Activated T-cell treated with anti-CD3 and anti-CD28 coated beads for 24 hours (primary cell): ENCODE results near the gene CCDC8.
"Not testable (repeated sequence)": the region's sequence is repeated elsewhere in the genome, so short reads cannot be mapped to it uniquely, and the experiment has no call there.

ENCODE experiments used
- DNase-seq: peaks from one replicate; pipeline ENCODE4 v3.0.0-alpha.2; 2020; ENCODE audit warnings: low read depth

Gene CCDC8

GRCh38 chr19:46404753-46405468 is 8.5 kb downstream of the CCDC8 start:
- DNase-seq, result no peak

- DNase-seq, result no peak
Observed at GRCh38 chr19:46404055-46404752, 9.2 kb downstream of the CCDC8 start.

GRCh38 chr19:46402725-46403124 is 10.6 kb downstream of the CCDC8 start:
- no peak for DNase-seq

- not testable (repeated sequence) for DNase-seq
Observed at GRCh38 chr19:46397801-46398479, 15.4 kb downstream of the CCDC8 start.

- DNase-seq, result no peak
Observed at GRCh38 chr19:46394402-46394797, 19.0 kb downstream of the CCDC8 start.

GRCh38 chr19:46393456-46394401 is 19.6 kb downstream of the CCDC8 start:
- no peak for DNase-seq

GRCh38 chr19:46392837-46393236 is 20.5 kb downstream of the CCDC8 start:
- no peak for DNase-seq

GRCh38 chr19:46392252-46392801 is 21.0 kb downstream of the CCDC8 start:
- no peak for DNase-seq

- DNase-seq, result no peak
Observed at GRCh38 chr19:46391296-46392251, 21.8 kb downstream of the CCDC8 start.

- DNase-seq, result no peak
Observed at GRCh38 chr19:46390866-46391265, 22.5 kb downstream of the CCDC8 start.

- no peak for DNase-seq
Observed at GRCh38 chr19:46390121-46390858, 23.1 kb downstream of the CCDC8 start.

GRCh38 chr19:46388311-46389095 is 24.9 kb downstream of the CCDC8 start:
- no peak for DNase-seq

- DNase-seq, result no peak
Observed at GRCh38 chr19:46387713-46388130, 25.6 kb downstream of the CCDC8 start.

GRCh38 chr19:46386996-46387712 is 26.2 kb downstream of the CCDC8 start:
- DNase-seq, result no peak

GRCh38 chr19:46386151-46386550 is 27.2 kb downstream of the CCDC8 start:
- DNase-seq, result no peak

- no peak for DNase-seq
Observed at GRCh38 chr19:46385636-46386035, 27.7 kb downstream of the CCDC8 start.

GRCh38 chr19:46384396-46384795 is 29.0 kb downstream of the CCDC8 start:
- no peak for DNase-seq

GRCh38 chr19:46383846-46384245 is 29.5 kb downstream of the CCDC8 start:
- DNase-seq, result no peak
